AG08395 (cell line): ENCODE measurements around the gene NAV2.

Experiments used
- DNase-seq: peaks from one replicate; pipeline ENCODE4 v3.0.0; 2012; ENCODE audit warnings: mixed read lengths, low spot score

The NAV2 gene

DNA sequence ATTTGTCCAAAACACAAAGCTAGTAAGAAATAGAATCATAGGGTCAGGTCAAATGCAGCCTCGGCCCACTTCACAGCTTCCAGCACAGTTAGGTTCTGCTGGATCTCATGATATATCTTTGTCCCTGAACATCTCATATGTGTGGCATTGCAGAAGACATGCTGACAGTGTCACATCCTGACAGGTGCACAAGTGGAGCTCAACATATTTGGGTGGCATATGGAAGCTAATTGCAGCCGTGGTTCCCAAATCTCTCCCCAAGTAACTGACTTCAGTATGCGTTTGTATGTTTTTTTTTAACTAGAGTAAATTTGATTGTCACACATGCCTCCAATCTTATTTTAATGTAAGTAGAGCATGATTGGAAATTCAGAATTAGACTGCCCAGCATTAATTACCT lies 33.4 kb downstream of the NAV2 start:
- no peak for DNase-seq

DNA sequence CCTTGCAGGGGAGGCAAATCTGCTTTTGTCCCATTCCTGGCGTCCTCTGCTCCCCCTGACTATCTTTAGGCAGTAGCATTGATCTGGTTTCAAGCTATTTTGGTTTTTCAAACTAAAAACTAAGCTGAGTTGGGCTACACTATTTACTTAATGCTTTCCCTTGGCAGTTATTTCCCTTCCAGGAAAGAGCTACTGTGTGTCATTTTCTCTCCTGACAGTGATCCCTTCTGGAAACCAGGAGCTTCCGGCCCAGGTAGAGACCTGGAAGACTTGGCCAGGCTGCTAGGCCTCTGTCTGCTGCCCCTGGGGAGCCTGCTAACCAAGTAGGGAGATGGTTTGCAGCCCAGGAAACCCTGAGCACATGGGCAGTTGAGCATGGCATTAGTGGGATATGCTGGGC lies 35.0 kb downstream of the NAV2 start:
- no peak for DNase-seq

DNA sequence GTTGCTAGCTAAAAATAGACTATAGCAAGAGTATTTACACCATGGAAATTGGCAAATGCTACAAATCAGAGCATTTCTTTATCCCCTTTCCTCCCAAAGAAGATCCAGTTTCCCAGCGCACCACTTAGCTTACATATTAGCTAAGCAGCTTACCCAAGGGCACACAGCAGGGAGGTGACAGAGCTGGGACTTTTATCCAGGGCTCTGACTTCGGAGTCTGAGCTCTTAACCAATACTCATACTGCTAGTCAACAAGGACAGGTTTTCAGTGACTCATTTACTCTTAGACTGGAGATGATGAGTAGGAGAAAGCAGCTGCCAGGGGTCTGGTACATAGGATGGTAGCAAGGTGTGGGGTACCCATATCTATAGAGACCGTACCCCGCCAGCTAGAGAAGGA lies 38.4 kb downstream of the NAV2 start:
- no peak for DNase-seq

DNA sequence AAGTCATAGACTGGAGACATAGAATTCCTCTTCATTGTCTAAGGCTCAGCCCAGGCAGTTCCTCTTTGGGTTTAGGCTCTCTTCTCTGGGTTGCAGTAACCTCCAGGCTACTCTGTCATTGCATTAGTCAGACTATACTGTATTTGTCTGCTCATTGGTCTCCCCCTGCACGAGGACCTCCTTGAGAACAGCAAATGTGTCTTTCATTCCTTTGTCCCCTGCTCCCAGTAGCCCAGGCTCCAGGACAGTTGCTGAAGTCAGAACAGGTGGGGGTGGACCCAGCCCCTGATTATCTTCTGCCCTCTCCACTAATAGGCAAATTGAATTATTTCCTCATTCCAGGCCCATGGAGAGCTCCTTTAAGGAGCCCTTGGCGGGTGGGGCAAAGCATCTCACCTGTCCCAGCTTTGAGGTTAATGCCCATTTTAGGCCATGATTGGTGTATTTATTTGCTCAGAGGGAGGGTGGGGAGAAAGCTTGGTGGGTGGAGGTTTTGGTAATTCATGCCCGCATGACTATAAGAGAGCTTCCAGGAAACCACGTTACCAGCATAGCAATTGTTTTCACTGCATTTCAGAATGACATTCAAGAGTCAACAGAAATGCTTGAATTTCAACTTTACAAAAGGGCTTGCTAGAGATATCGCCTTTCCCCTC lies 40.9 kb downstream of the NAV2 start:
- DNase-seq: peak; percentile 37

DNA sequence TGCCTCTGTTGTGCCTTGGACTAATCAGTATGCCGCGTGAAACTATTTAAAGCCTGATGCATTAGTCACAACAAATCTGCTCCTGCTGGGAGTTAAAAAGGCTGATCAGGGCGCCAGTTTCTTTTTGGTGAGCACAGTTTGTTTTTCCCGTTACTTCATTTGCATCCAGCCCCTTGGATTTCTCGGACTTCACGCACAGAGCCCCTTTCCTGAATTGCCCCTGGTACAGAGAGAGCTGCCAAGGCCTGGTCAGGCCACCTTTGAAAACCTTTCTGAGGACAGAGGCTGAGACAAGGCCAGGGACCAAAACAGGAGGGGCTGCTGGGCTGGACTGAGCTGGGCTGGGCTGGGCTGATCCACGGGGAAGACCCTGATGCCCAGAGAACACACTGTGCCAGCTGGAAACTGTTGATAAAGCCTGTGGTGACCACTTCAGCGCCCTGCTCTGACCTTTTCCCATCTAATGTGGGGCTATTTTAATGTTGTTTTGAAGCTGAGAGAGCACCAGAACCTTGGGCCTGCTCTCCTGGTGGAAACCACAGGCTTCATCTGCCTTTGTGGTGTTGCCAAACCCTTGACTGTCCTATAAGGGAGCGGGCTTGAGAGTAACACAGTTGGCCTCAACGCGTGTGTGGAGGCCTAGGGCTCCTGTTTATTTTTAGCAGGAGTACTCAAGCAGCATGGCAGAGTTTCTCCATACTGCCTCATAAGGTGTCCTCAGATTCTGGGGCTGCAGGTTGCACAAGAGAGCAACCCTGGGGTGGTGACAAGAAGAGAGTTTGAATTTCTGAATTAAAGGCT lies 44.2 kb downstream of the NAV2 start:
- DNase-seq: peak; percentile 65

DNA sequence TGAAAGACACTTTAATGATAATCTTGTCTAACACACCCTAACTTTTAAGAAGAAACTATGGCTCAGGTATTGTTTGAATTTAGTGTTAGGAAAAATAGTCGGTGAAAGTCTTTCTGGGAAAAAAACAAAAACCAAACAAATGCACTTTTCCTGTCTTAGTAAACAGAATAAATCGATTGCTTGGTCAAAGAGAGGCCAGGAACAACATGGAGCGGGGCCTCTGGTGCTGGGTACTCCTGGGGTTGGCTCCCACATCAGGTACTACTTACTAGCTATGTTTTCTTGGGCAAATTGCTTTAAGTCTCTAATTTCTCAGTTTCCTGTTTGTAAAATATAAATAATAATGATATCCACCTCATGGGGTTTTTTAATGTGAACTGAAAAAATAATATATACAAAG lies 46.8 kb downstream of the NAV2 start:
- no peak for DNase-seq

DNA sequence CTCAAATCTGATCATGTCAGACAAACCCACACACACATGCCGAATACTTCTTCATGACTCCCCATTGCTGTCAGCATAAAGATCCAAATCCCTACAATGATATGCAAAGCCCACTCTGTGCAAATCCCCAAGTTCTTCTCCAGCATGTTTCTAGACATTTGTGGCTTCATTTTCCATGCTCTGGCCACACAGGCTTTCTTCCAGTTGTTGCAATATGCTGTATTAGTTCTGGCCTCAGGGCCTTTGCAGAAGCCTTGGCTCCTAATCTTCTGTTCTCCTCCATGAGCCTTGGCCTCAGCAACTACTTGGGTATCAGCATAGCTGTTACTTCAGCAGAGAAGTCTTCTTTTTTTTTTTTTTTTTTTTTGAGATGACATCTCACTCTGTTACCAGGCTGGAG lies 49.6 kb downstream of the NAV2 start:
- no peak for DNase-seq

DNA sequence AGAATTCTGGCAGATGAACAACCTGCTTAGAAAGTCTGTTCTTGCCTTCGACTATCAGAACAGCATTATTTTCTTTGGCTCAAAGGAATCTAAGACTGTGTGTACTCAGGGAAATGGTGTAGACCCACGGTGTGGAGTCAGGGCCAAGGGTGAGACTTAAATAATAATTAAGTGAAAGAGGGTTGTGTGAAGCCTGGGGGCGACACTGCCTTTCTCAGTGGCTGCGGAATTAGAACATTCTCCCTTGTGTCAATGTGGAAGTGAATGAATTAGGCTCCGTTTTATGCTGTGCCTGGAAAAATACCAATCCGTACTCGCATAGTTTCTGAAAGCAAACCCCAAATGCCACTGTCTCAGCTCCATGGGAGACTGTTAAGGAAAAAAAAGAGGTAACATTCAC lies 50.7 kb downstream of the NAV2 start:
- DNase-seq: no peak

DNA sequence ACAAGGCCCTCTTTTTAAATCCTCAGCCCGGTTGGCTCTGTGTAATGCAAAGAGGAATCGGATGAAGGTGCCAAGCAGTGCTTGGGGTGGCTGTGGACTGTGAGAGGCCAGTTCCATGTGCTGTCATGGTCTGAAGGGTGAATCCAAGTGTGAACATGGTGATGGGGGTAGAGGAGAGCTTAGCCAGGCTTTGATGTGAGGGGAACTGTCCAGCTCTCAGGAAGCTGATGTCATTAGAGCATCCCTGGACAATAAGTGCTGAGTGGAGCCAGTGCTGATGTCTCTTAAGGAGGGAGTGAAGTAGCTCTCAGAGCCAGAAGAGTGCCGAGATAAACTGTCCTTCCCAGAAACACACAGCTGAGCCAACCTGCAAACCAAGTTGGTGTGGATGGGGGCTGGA lies 53.6 kb downstream of the NAV2 start:
- peak; percentile 46 for DNase-seq

DNA sequence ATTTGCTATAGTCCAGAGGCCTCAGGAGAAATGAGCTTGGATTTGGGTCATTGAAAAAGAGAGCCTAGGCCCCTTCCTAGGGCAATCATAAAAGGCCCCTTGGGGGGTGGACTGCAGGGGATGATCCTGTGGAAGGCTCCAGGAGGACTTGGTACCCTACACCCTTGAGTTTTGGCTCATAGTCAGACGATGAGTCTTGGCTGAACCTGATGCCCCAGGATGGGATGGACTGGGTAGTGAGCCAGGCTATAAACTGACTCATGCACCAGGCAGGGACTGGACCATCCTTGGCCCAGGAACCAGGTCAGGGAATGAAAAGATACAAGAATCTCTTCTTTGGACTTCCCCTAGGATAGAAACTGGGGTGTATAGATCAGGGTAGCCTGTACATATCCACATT lies 54.2 kb downstream of the NAV2 start:
- peak; percentile 48 for DNase-seq

DNA sequence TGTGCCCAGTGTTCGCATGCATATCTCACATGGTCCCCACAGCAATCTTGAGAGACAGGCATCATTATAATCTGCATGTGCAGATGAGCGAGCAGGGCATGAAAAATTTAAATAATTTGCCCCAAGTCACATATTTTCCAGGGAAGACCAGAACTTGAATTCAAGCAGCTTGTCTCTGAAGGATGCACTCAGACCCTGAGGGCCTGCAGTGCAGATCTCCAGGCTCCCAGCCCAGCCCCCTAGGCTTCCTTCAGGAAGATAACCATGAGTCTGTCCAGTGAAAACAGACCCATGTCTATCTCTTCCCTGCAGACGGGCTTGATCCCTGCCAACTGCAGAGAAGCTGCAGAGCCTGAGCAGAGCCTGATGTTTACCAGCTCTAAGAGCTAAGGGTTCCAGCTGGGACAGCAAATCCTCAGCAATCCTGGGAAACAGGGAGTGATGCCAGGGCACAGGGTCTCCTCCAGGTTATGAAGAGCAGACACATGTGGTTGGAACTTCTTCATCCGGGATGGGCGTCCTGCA lies 55.1 kb downstream of the NAV2 start:
- DNase-seq: no peak

DNA sequence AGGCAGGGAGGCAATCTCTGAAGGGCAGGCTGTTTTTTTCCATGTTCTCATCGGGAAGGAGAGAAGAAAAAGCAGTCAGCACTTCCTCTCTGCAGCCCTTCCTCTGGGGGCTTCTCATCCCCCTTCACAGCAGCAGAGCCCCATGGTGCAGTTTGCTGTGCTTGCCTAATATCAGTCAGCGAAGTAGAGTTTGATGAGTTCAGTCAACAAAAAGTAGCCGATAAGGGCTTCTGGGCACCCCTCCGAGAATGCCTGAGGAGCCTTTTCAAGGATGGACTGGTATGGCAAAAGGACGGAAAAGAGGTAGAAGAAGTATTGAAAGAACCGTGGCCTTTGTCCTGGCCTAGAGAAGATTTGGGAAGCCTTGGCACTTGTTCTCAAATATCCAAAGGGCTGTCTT lies 55.6 kb downstream of the NAV2 start:
- DNase-seq: no peak

DNA sequence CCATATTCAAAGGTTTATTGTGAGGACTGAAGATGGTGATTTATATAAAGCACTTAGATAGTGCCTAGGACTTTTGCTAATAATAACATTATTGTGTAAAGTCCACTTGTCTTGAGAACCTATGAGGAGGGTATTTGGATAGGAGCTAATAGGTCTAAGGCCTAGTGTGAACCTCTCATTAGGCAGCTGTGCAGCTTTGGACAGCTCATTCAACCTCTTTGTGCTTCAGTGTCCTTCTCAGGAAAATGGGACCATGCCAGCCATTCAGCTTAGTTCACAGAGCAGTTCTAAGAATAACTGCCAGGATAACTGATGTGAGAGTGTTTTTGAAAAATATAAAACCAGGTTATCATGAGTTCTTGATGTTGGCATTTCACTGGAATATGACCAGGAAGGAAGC lies 56.2 kb downstream of the NAV2 start:
- no peak for DNase-seq

DNA sequence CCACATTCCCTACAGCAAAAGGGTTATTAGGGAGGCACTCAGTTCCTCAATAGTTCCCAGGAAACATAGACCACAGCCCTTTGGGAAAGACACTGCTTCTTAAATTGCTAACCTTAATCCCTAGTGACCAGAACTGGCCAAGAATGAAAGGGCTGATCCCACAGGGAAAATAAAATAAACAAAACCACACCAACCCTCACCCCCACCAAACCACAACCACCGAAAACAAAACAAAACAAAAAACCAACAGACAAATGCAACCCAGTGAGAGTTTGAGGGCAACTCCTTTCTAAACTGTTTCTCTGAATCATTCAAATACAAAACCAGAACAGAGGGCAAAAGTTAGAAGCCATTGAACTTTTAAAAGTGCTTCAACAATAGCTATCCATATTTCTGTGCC lies 57.2 kb downstream of the NAV2 start:
- DNase-seq: peak; percentile 69

DNA sequence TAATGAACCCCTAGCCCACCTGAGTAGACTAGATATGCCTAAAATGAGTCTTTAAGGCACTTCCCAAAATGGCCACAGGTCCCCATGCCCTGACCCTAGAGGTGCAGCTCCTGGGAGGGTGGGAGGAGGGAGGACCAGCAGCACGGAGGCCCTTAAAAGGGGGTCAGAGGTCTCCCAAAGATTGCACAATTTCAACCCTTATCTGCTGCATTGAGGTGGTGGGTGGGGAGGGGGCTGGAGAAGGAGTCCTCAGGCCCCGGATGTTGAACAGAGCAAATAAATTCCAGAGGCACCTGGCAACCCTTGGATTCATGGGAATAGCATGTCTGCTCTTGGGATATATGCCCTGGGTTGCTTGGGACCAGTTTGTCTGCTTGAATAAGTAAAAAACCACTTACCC lies 57.6 kb downstream of the NAV2 start:
- no peak for DNase-seq

DNA sequence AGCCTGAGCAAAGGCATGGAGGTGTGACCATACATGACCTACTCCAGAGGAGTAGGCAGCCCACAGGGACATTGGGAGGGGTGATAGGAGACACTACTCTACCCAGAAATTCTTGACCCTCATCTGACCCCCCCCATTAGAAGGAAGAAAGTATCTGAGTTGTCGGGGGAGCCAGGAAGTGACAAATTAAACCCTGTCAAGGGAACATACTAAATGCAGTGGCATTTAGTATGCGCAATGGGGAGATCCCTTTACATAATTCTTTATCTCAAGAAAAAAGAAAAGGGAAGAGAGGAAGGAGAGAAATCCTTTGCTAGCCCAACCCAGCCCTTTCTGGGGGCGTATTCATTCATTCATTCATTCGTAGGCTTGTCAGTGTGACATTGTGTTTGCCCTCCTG lies 58.8 kb downstream of the NAV2 start:
- no peak for DNase-seq

DNA sequence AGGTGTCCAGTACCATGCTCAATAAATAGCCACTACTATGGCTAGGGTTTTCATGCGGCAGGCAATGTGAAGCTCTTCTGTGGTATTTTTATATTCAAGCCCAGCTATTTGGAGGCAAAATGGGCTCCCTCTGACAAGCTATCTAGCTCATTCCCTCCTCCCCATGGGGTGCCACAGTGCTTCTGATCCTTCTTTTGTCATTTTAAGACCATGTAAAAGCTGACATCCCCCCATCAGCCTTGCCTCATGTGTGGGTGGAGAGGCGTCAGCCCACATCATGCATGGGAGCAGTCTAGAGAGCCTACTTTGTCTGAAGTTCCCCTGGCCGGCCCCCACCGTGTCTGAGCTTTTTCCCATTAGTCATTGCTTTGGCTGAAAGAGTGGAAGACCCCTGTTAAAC lies 59.8 kb downstream of the NAV2 start:
- DNase-seq: no peak

DNA sequence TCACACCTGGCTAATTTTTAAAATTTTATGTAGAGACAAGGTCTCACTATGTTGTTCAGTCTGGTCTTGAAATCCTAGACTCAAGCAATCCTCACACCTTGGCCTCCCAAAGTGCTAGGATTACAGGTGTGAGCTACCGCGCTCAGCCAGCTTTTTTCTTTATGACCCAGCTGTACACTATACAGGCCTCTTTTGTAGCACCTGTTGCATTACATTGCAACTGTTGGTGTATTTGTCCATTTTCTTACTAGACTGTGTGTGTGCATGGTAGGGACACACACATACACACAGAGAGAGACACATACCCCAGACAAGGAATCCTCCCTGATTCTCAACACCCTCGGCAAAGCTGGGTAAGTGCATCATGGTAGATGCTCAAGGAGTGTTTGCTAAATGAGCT lies 61.7 kb downstream of the NAV2 start:
- DNase-seq: no peak

DNA sequence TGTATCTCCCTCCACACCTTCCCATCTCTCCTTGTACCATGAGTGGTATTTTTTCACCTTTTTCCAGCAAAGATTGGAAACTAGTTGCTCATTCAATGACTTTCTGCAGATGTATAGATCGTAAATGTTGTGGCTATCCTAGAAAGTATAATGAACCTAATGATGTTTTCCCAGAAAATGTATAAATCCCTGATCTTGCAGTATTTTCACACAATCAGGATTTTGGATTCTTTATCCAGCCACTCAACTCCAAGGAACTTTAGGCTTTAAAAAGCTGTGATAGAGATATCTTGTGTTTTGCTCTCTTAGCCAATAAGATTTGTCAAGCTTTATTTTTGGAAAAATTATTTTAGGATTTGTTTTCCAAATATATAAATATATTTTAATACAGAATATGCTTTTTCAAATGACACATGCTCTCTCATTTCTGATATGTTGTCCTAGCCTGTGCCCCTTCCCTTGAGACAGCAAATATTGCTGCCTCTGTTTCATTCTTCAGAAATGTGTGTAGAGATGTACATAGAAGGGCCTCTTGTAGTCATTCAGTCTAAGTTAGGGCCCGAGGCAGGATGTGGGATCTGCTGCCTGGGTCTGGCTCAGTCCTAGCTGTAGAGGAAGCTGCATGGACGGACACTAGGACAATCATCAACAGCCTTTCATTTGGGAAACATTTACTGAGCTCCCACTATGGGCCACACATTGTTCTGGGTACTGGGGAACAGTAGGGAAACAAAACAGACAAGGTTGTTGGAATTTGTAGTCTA lies 62.4 kb downstream of the NAV2 start:
- DNase-seq: no peak

DNA sequence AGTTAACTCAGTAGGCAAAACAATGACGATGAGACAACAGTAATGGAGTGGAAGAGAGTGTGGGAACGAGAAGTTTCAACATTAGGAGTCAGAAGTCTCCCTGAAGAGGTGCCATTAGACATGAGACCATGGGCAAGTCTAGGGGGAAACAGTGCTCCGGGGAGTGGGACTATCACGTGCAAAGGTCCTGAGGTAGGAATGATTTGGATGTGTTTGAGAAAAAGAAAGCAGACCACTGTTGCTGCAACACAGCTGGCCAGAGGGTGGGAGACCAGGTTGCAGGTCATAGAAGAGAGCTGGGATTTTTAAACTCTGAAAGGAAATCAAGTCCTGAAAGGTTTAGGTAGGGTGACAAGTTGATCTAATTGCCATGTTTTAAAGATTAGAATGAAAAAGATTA lies 63.0 kb downstream of the NAV2 start:
- DNase-seq: no peak

DNA sequence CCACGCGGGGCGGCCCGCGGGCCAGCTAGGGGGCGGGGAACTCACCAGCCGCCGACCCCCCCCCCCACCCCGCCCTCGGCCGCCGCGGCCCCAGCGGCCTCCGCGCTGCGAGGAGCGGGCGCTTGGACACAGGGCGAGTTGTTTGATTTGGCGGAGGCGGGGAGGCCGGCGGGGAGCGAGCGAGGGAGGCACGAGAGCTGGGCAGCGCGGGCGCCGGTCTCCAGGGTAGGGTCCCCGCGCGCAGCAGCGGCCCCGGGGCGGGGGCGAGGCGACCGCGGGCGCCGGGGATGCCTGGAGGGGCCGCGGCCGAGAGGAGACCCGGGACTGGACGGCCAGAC lies 64.4 kb downstream of the NAV2 start:
- peak; percentile 30 for DNase-seq

DNA sequence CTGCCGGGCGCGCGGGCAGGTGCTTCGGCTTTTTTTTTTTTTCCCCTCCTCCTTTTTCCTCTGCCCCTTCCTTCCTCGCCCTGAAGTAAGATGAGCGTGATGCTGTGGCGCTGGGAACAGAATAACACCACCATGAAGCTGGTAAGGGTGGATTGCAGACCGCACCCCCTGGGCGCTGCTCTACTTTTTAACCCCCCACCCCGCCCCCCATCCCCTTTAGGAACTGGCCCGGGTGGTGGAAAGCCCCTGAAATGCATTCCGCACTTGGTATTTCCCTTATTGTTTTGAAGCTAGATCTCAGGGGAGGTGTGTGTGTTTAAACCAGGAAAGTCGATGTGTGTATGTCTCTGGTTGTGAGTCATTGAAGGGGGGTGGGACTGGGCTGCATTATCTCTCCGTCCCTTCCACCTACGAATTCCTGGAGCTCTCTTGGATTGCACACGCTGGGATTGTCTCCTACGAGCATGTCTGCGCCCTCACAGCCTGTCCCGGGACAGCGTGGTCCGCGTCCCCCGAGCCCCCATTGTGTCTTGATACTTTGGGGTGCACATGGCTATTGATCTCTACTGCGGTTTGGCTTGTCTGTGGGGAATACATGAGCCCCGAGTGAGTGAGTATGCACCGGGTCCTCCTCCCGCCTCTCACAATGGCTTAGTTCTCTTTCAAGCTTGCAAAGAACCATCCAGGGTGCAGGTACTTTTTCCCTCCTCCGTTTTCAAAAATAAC lies 64.9 kb downstream of the NAV2 start:
- peak; percentile 71 for DNase-seq
